OCI-LY3 (cell line): ENCODE results near the gene BTBD9.

Experiments used
- H2AFZ ChIP-seq: fragments of 200-600, 300-600 bp; shearing (Covaris generic); 2 replicates; pipeline ENCODE4 v1.6.0; 2014; ENCODE audit warnings: antibody characterized with exemption, low read depth, low read length
- H3K27ac ChIP-seq: fragments of 200-600, 300-600 bp; sonication (generic); 2 replicates; pipeline ENCODE4 v1.5.1; 2014; ENCODE audit warnings: mild to moderate bottlenecking, low read length, moderate library complexity, mixed read lengths
- H3K27me3 ChIP-seq: fragments of 200-600, 300-600 bp; sonication (generic); 2 replicates; pipeline ENCODE4 v1.6.1; 2014; ENCODE audit warnings: low read depth, low read length, mixed read lengths
- H3K36me3 ChIP-seq: fragments of 200-600, 300-600 bp; sonication (generic); replicated peaks from 2 replicates; pipeline ENCODE3; 2014; ENCODE audit warnings: low read depth, low read length, mixed read lengths
- H3K4me1 ChIP-seq: fragments of 300-600, 200-600 bp; sonication (generic); 2 replicates; pipeline ENCODE4 v1.6.1; 2014; ENCODE audit warnings: low read length, mixed read lengths
- H3K4me2 ChIP-seq: fragments of 200-600, 300-600 bp; sonication (generic); 2 replicates; pipeline ENCODE4 v1.6.1; 2014; ENCODE audit warnings: low read length, mixed read lengths
- H3K4me3 ChIP-seq: fragments of 300-600, 200-600 bp; sonication (generic); 2 replicates; pipeline ENCODE4 v1.5.1; 2014; ENCODE audit warnings: antibody characterized with exemption, mild to moderate bottlenecking, low read length, moderate library complexity
- H3K79me2 ChIP-seq: fragments of 300-600, 200-600 bp; shearing (Covaris generic); 2 replicates; pipeline ENCODE4 v1.6.1; 2014; ENCODE audit warnings: mild to moderate bottlenecking, low read length, mixed read lengths
- H3K9ac ChIP-seq: fragments of 300-600, 200-600 bp; shearing (Covaris generic); 2 replicates; pipeline ENCODE4 v1.6.0; 2014; ENCODE audit warnings: mild to moderate bottlenecking, low read length, moderate library complexity
- H3K9me3 ChIP-seq: fragments of 200-600, 300-600 bp; shearing (Covaris generic); 2 replicates; pipeline ENCODE4 v1.6.1; 2014; ENCODE audit warnings: low read length, mixed read lengths; ENCODE audit not compliant: insufficient read depth
- H4K20me1 ChIP-seq: fragments of 200-600, 300-600 bp; sonication (generic); 2 replicates; pipeline ENCODE4 v1.6.1; 2016; ENCODE audit warnings: low read length, mixed read lengths; ENCODE audit not compliant: insufficient read depth
- CTCF ChIP-seq: fragments of 200-600, 300-600 bp; sonication (generic); IDR thresholded peaks from 2 replicates; pipeline ENCODE4 v1.5.1; 2014; ENCODE audit warnings: antibody characterized with exemption, low read length, low read depth
- EZH2phosphoT487 ChIP-seq: fragments of 200-600 bp; shearing (Covaris generic); IDR thresholded peaks from 2 replicates; pipeline ENCODE4 v1.6.1; 2018; ENCODE audit warnings: antibody characterized with exemption, mixed run types, low read depth

BTBD9 gene

DNA sequence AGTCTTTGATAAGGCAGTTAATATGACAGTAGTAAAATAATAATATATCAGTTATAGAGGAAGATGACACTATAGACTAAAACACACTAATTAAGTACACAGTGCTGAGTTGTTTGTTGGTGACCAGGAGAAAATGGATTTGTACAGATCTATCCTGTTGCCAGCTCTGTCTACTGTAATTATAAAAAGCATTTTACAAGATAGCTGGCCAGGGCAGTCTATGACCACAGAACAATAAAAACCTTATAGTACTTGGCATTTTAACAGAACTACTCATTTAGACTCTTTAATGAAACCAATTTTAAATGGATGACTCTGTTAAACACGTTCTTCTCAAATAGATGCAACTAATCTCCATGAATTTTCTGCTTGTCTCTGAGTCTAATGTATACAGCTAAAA is 367.5 kb downstream of the BTBD9 start:
- H3K36me3 ChIP-seq, result no peaks in the 10 kb centered on the region
- no peaks in the 10 kb centered on the region for H4K20me1 ChIP-seq
- H3K79me2 ChIP-seq, result no peaks in the 10 kb centered on the region
- TF ChIP-seq EZH2phosphoT487, result no peak
- TF ChIP-seq CTCF, result no peak
- no peak overlapping the region for H3K4me3 ChIP-seq
- H3K27me3 ChIP-seq, result no peaks in the 10 kb centered on the region
- no peaks in the 10 kb centered on the region for H3K9me3 ChIP-seq
- H2AFZ ChIP-seq, result no peak overlapping the region
- no peak overlapping the region for H3K4me2 ChIP-seq
- no peak overlapping the region for H3K27ac ChIP-seq
- peaks cover 9% of the 10 kb centered on the region for H3K4me1 ChIP-seq
- no peak overlapping the region for H3K9ac ChIP-seq

DNA sequence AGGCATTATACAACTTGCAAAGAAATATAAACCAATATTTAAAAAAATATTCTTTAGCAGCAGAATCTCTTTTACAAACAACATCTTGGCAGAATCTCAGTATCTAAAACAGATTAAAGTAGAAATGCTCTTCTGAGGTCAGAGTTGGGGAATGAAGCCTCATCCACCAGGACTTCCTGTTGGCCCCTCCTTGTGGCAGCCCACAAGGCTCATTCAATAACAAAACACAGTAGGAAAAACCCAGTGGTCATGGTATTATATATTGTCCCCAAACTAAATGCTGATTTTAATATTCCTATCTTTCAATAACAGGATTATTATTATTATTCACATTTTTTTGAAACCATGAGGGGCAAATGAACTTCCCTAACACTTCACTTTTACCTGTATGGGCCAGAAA is 368.6 kb downstream of the BTBD9 start:
- TF ChIP-seq EZH2phosphoT487 (no peak), CTCF (no peak)
- no peak overlapping the region for H3K4me2 ChIP-seq
- H3K27me3 ChIP-seq, result no peaks in the 10 kb centered on the region
- no peaks in the 10 kb centered on the region for H3K36me3 ChIP-seq
- no peak overlapping the region for H2AFZ ChIP-seq
- no peak overlapping the region for H3K4me3 ChIP-seq
- no peak overlapping the region for H3K9ac ChIP-seq
- H3K79me2 ChIP-seq, result no peaks in the 10 kb centered on the region
- no peaks in the 10 kb centered on the region for H3K9me3 ChIP-seq
- no peak overlapping the region for H3K27ac ChIP-seq
- H3K4me1 ChIP-seq, result peaks cover 20% of the 10 kb centered on the region
- no peaks in the 10 kb centered on the region for H4K20me1 ChIP-seq

- TF ChIP-seq EZH2phosphoT487 (no peak), CTCF (no peak)
- Histone ChIP-seq H3K4me1 (peaks cover 28% of the 10 kb centered on the region), H3K4me3 (no peak overlapping the region), H4K20me1 (no peaks in the 10 kb centered on the region), H3K4me2 (no peak overlapping the region), H3K27ac (no peak overlapping the region), H3K27me3 (no peaks in the 10 kb centered on the region), H3K9me3 (no peaks in the 10 kb centered on the region), H2AFZ (no peak overlapping the region), H3K36me3 (no peaks in the 10 kb centered on the region), H3K9ac (no peak overlapping the region), H3K79me2 (no peaks in the 10 kb centered on the region)
Measured at GRCh38 chr6:38270367-38270766, 369.4 kb downstream of the BTBD9 start.

DNA sequence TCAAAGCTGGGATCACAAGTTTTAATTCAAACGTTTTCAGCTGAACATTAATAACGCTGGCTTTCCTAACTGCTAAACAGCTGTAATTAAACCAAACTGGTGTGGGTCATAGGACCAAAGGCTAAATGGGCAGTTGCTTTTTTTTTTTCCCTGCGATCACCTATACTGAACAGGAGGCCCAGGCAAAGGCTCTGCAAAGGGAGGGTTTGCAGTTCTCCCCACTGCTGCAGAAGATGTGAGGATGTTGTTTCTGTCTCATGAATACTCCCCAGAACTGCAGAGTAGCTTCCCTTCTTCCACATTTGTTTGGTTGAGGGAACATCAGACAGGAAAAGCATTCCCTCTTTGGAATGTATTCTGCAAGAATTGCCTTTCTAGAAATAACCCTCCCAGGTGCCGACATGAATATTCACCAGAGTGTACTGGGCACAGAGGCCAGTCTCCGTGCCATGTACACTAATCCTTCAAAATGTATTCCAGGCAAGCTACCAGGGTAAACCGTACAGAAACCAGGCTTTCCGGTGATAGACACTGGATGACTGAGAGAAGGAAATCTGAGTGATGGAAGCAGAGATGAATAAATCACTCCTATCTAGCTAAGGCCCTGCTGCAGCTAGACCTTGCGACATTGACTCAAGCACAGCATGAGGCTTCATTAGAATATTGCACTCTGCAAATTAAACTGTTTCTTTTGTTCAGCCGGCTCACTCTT is 370.1 kb downstream of the BTBD9 start:
- no peaks in the 10 kb centered on the region for H3K9me3 ChIP-seq
- H2AFZ ChIP-seq, result no peak overlapping the region
- no peak overlapping the region for H3K4me3 ChIP-seq
- peaks cover 35% of the 10 kb centered on the region for H3K4me1 ChIP-seq
- H3K9ac ChIP-seq, result no peak overlapping the region
- H4K20me1 ChIP-seq, result no peaks in the 10 kb centered on the region
- H3K79me2 ChIP-seq, result no peaks in the 10 kb centered on the region
- no peaks in the 10 kb centered on the region for H3K36me3 ChIP-seq
- no peak overlapping the region for H3K4me2 ChIP-seq
- H3K27ac ChIP-seq, result no peak overlapping the region
- H3K27me3 ChIP-seq, result no peaks in the 10 kb centered on the region
- TF ChIP-seq EZH2phosphoT487, result no peak
- TF ChIP-seq CTCF, result no peak
